ENCODE data around the gene SLC1A5. TPM values are rescaled to one million over a fixed set of nuclear protein-coding genes. Genes with fewer than 3 reads are reported as not detected.
A peak's percentile ranks its signal among the peaks of the same experiment; 100 is the strongest.
"Not testable (repeated sequence)": the region's sequence is repeated elsewhere in the genome, so short reads cannot be mapped to it uniquely, and the experiment has no call there.

The SLC1A5 gene
- total RNA-seq, 2 donors from 2014 or later, result 122 to 214 TPM

GRCh38 chr19:46766569-46767317, 21.7 kb downstream of the SLC1A5 start:
- intact Hi-C loops (cut with DNase I), result no loop called here
- Histone ChIP-seq H3K4me1 (replicated peaks) (peaks cover 8% of the 10 kb centered on the region), H3K36me3 (no peaks in the 10 kb centered on the region), H3K4me3 (no peak overlapping the region), H3K9me3 (no peaks in the 10 kb centered on the region), H3K27ac (no peak overlapping the region), H3K27me3 (replicated peaks; ENCODE audit: insufficient read depth) (no peaks in the 10 kb centered on the region)
- DNase-seq (ENCODE audit: low spot score), result no peak
- 69% methylated on average over 18 of the region's 18 CpGs for WGBS
- TF ChIP-seq CTCF (IDR thresholded peaks at IDR 0.05) (peak in 3 of 4 experiments; percentile 23 to 48 (median 35)), POLR2A (IDR thresholded peaks at IDR 0.05) (no peak)

DNA sequence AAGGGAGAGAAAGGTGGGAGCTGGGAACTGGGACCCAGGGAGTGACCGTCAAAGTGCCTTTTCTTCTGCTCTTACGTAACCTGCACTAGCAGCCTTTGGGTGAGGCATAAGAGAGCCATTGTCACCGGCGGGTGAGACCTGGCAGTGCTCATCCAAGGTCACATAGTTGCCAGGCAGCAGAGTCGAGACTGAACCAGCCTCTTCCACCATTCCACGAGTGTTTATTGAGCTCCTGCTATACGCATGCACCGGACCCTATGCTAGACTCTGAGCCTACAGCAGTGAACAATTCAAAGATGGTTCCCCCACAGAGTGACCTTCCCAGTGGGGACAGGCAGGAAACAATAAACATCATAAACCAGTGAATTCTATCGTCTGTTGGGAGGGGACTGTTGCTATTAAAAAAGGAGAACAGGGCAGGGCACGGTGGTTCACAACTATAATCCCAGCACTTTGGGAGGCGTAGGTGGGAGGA, 23.5 kb downstream of the SLC1A5 start:
- DNase-seq (ENCODE audit: low spot score), result peak; percentile 64
- intact Hi-C loops (cut with DNase I), result no loop called here
- no peak overlapping the region for H3K4me3 ChIP-seq
- no peaks in the 10 kb centered on the region for H3K36me3 ChIP-seq
- H3K4me1 ChIP-seq (replicated peaks), result peaks cover 8% of the 10 kb centered on the region
- H3K27ac ChIP-seq, result peak overlapping the region; percentile 73
- H3K9me3 ChIP-seq, result no peaks in the 10 kb centered on the region
- WGBS, result 42% methylated on average over 11 of the region's 11 CpGs
- TF ChIP-seq POLR2A (IDR thresholded peaks at IDR 0.05) (no peak), POLR2AphosphoS5 (IDR thresholded peaks at IDR 0.05) (peak; percentile 61)
- H3K27me3 ChIP-seq (replicated peaks; ENCODE audit: insufficient read depth), result no peaks in the 10 kb centered on the region

GRCh38 chr19:46762245-46762890, 26.0 kb downstream of the SLC1A5 start:
- intact Hi-C loops (cut with DNase I), result no loop called here
- DNase-seq (ENCODE audit: low spot score), result peak; percentile 80
- TF ChIP-seq POLR2AphosphoS5 (IDR thresholded peaks at IDR 0.05), result peak; percentile 73
- TF ChIP-seq POLR2A (IDR thresholded peaks at IDR 0.05), result no peak
- TF ChIP-seq CTCF (IDR thresholded peaks at IDR 0.05), result no peak
- Histone ChIP-seq H3K4me1 (replicated peaks) (peaks cover 5% of the 10 kb centered on the region), H3K4me3 (no peak overlapping the region), H3K36me3 (no peaks in the 10 kb centered on the region), H3K27ac (peak overlapping the region; percentile 71 to 81), H3K9me3 (no peaks in the 10 kb centered on the region), H3K27me3 (replicated peaks; ENCODE audit: insufficient read depth) (no peaks in the 10 kb centered on the region)
- WGBS, result 52% methylated on average over 6 of the region's 6 CpGs

DNA sequence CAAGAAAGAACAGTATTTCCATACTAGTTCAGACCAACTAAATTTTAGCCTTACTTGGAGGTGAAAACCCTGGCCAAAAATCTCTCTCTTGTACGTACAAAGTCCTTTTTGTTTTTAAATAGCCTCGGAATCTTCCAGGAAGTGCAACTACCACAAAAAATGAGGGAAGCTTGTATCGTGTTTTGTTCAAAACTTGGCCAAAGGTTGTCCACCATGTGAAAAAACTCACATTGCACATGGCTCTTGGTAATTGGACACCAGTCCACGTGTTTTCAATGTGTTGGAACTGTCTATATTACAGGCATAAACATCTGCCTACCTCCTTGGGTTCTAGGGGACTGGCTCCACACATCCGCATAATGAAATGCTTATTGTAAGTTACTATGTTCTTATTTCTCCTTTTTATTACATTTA, 27.0 kb downstream of the SLC1A5 start:
- Histone ChIP-seq H3K36me3 (no peaks in the 10 kb centered on the region), H3K9me3 (no peaks in the 10 kb centered on the region), H3K4me3 (no peak overlapping the region), H3K27me3 (replicated peaks; ENCODE audit: insufficient read depth) (no peaks in the 10 kb centered on the region), H3K27ac (peak overlapping the region; percentile 71 to 81), H3K4me1 (replicated peaks) (peaks cover 5% of the 10 kb centered on the region)
- no peak for TF ChIP-seq POLR2A (IDR thresholded peaks at IDR 0.05)
- TF ChIP-seq POLR2AphosphoS5 (IDR thresholded peaks at IDR 0.05), result peak; percentile 92
- intact Hi-C loops (cut with DNase I), result no loop called here
- DNase-seq (ENCODE audit: low spot score), result peak; percentile 65
- 20% methylated on average over 5 of the region's 5 CpGs for WGBS

GRCh38 chr19:46760897-46761296, 27.5 kb downstream of the SLC1A5 start:
- 57% methylated on average over 4 of the region's 4 CpGs for WGBS
- DNase-seq (ENCODE audit: low spot score); H3K4me3 ChIP-seq; H3K36me3 ChIP-seq; H3K9me3 ChIP-seq; intact Hi-C loops (cut with DNase I); H3K4me1 ChIP-seq (replicated peaks); H3K27me3 ChIP-seq (replicated peaks; ENCODE audit: insufficient read depth): not testable (repeated sequence)
- H3K27ac ChIP-seq, result peak overlapping the region; percentile 71 to 81

- no peaks in the 10 kb centered on the region for H3K27me3 ChIP-seq (replicated peaks; ENCODE audit: insufficient read depth)
- H3K27ac ChIP-seq, result peak overlapping the region; percentile 71 to 81
- 92% methylated on average over 5 of the region's 5 CpGs for WGBS
- peaks cover 5% of the 10 kb centered on the region for H3K4me1 ChIP-seq (replicated peaks)
- intact Hi-C loops (cut with DNase I), result no loop called here
- TF ChIP-seq CTCF (IDR thresholded peaks at IDR 0.05) (no peak), POLR2AphosphoS5 (IDR thresholded peaks at IDR 0.05) (no peak), POLR2A (IDR thresholded peaks at IDR 0.05) (no peak)
- no peak overlapping the region for H3K4me3 ChIP-seq
- DNase-seq (ENCODE audit: low spot score), result no peak
- H3K36me3 ChIP-seq, result no peaks in the 10 kb centered on the region
- no peaks in the 10 kb centered on the region for H3K9me3 ChIP-seq
Observed at GRCh38 chr19:46760363-46760762, 28.0 kb downstream of the SLC1A5 start.

Measured in prostate gland (tissue), 2 donors.